ENCODE data around the gene SART1.

SART1 gene

GRCh38 chr11:65961267-65962140 is at the start of gene SART1:
SART1 (plus strand) TSS chr11:65961734; CDS start chr11:65961781, 47 bp downstream.
- peak; percentile 90 to 91 for DNase-seq (ENCODE audit: extremely low read depth in 1 of 2, low read depth in 1 of 2)

GRCh38 chr11:65912845-65913244 is 48.7 kb upstream of the SART1 start:
- no peak for DNase-seq (ENCODE audit: extremely low read depth in 1 of 2, low read depth in 1 of 2)

- DNase-seq (ENCODE audit: extremely low read depth in 1 of 2, low read depth in 1 of 2) = no peak
Measured at GRCh38 chr11:65915101-65915820, 46.3 kb upstream of the SART1 start.

GRCh38 chr11:65915821-65916251 is 45.7 kb upstream of the SART1 start:
- DNase-seq (ENCODE audit: extremely low read depth in 1 of 2, low read depth in 1 of 2) = no peak

- DNase-seq (ENCODE audit: extremely low read depth in 1 of 2, low read depth in 1 of 2) = no peak
Measured at GRCh38 chr11:65916391-65916790, 45.1 kb upstream of the SART1 start.

GRCh38 chr11:65917077-65917433 is 44.5 kb upstream of the SART1 start:
- no peak for DNase-seq (ENCODE audit: extremely low read depth in 1 of 2, low read depth in 1 of 2)

- no peak for DNase-seq (ENCODE audit: extremely low read depth in 1 of 2, low read depth in 1 of 2)
Measured at GRCh38 chr11:65917434-65918210, 43.9 kb upstream of the SART1 start.

GRCh38 chr11:65918211-65919140 is 43.1 kb upstream of the SART1 start, which contains the start of gene C11orf68:
C11orf68 (minus strand) TSS chr11:65919062; CDS start chr11:65919031, 31 bp downstream.
- DNase-seq (ENCODE audit: extremely low read depth in 1 of 2, low read depth in 1 of 2) = no peak

GRCh38 chr11:65919141-65919572 is 42.4 kb upstream of the SART1 start, which contains the start of gene DRAP1:
DRAP1 (plus strand) TSS chr11:65919426; CDS start chr11:65919502, 76 bp downstream.
- peak; percentile 96 to 100 for DNase-seq (ENCODE audit: extremely low read depth in 1 of 2, low read depth in 1 of 2)

GRCh38 chr11:65919573-65920371 is 41.8 kb upstream of the SART1 start:
- DNase-seq (ENCODE audit: extremely low read depth in 1 of 2, low read depth in 1 of 2) = peak; percentile 11 to 41

GRCh38 chr11:65920372-65920802 is 41.1 kb upstream of the SART1 start:
- DNase-seq (ENCODE audit: extremely low read depth in 1 of 2, low read depth in 1 of 2) = no peak

- no peak for DNase-seq (ENCODE audit: extremely low read depth in 1 of 2, low read depth in 1 of 2)
Measured at GRCh38 chr11:65921033-65921555, 40.4 kb upstream of the SART1 start.

- no peak for DNase-seq (ENCODE audit: extremely low read depth in 1 of 2, low read depth in 1 of 2)
Measured at GRCh38 chr11:65921876-65922275, 39.7 kb upstream of the SART1 start.

GRCh38 chr11:65922565-65922964 is 39.0 kb upstream of the SART1 start:
- DNase-seq (ENCODE audit: extremely low read depth in 1 of 2, low read depth in 1 of 2) = no peak

- no peak for DNase-seq (ENCODE audit: extremely low read depth in 1 of 2, low read depth in 1 of 2)
Measured at GRCh38 chr11:65925397-65925796, 36.1 kb upstream of the SART1 start.

- DNase-seq (ENCODE audit: extremely low read depth in 1 of 2, low read depth in 1 of 2) = peak; percentile 43 to 56
Measured at GRCh38 chr11:65927904-65928397, 33.6 kb upstream of the SART1 start.

- no peak for DNase-seq (ENCODE audit: extremely low read depth in 1 of 2, low read depth in 1 of 2)
Measured at GRCh38 chr11:65928667-65929066, 32.9 kb upstream of the SART1 start.

GRCh38 chr11:65931773-65932557 is 29.6 kb upstream of the SART1 start:
- no peak for DNase-seq (ENCODE audit: extremely low read depth in 1 of 2, low read depth in 1 of 2)
